SK-N-SH (cell line): ENCODE results near the gene KPTN. TPM values are rescaled to one million over a fixed set of nuclear protein-coding genes. Genes with fewer than 3 reads are reported as not detected.
A peak's percentile ranks its signal among the peaks of the same experiment; 100 is the strongest.

Source experiments
- CTCF ChIA-PET: fragments of 300-600, 350-600 bp; formaldehyde crosslinking; extraction: SDS; loops from one replicate; lab custom pipeline; 2021; lab: Yijun Ruan, JAX
- POLR2A ChIA-PET: fragments of 350-600 bp; sonication (Branson Sonifier 250); formaldehyde crosslinking; extraction: SDS; loops from one replicate; lab custom pipeline; 2020; ENCODE audit warnings: antibody characterized with exemption, inconsistent platforms; lab: Yijun Ruan, JAX
- DNase-seq: peaks from one replicate; pipeline ENCODE4 v3.0.0; 2012
- H2AFZ ChIP-seq: fragments of 200-600 bp; sonication (generic); 2 replicates; pipeline ENCODE4 v1.8.1; 2016; ENCODE audit warnings: antibody characterized with exemption, mild to moderate bottlenecking, low read depth
- H3F3A ChIP-seq: fragments of 200-600 bp; sonication (generic); replicated peaks from 2 replicates; pipeline ENCODE3; 2016; ENCODE audit warnings: antibody characterized with exemption, mild to moderate bottlenecking; ENCODE audit not compliant: insufficient read depth
- H3K27ac ChIP-seq, 2 experiments: fragments of 200-500 bp in 1 of 2; fragments of 200-600 bp in 1 of 2; sonication (Bioruptor generic) in 1 of 2; sonication (generic), shearing (Covaris generic) in 1 of 2; 2 replicates each; pipeline versions ENCODE4 v1.5.1 to v1.6.1; 2014 to 2016; ENCODE audit warnings: low read depth in 2 of 2, inconsistent platforms in 1 of 2, low read length in 1 of 2, mild to moderate bottlenecking in 1 of 2, mixed read lengths in 1 of 2
- H3K27me3 ChIP-seq: fragments of 200-600 bp; sonication (generic), shearing (Covaris generic); 2 replicates; pipeline ENCODE4 v1.6.1; 2016; ENCODE audit warnings: mixed run types; ENCODE audit not compliant: insufficient read depth
- H3K36me3 ChIP-seq, 2 experiments: fragments of 200-500 bp in 1 of 2; fragments of 200-600 bp in 1 of 2; sonication (Bioruptor generic) in 1 of 2; sonication (generic) in 1 of 2; replicated peaks in 1 of 2; 2 replicates each; pipeline versions ENCODE3 to v1.5.1; 2014 to 2016; ENCODE audit warnings: low read length in 1 of 2, mild to moderate bottlenecking in 1 of 2; ENCODE audit not compliant: insufficient read depth in 2 of 2, control insufficient read depth in 1 of 2
- H3K4me1 ChIP-seq, 2 experiments: fragments of 200-500 bp in 1 of 2; fragments of 200-600 bp in 1 of 2; sonication (Bioruptor generic) in 1 of 2; sonication (generic), shearing (Covaris generic) in 1 of 2; 2 replicates each; pipeline versions ENCODE4 v1.5.1 to v1.6.1; 2014 to 2016; ENCODE audit warnings: low read depth in 1 of 2, low read length in 1 of 2, mixed run types in 1 of 2; ENCODE audit not compliant: insufficient read depth in 2 of 2, control insufficient read depth in 1 of 2
- H3K4me2 ChIP-seq: fragments of 200-600 bp; sonication (generic), shearing (Covaris generic); 2 replicates; pipeline ENCODE4 v1.6.1; 2017; ENCODE audit warnings: mixed run types
- H3K4me3 ChIP-seq, 2 experiments: fragments of 200-500 bp in 1 of 2; fragments of 200-600 bp in 1 of 2; sonication (Bioruptor generic) in 1 of 2; sonication (generic), shearing (Covaris generic) in 1 of 2; 2 replicates each; pipeline versions ENCODE4 v1.5.1 to v1.8.1; 2014 to 2016; ENCODE audit warnings: low read depth in 2 of 2, inconsistent platforms in 1 of 2, low read length in 1 of 2, mild to moderate bottlenecking in 1 of 2, mixed read lengths in 1 of 2, moderate library complexity in 1 of 2
- H3K79me2 ChIP-seq: fragments of 200-600 bp; sonication (generic); 2 replicates; pipeline ENCODE4 v1.8.1; 2017; ENCODE audit warnings: mild to moderate bottlenecking; ENCODE audit not compliant: insufficient read depth
- H3K9ac ChIP-seq: fragments of 200-600 bp; sonication (generic); 2 replicates; pipeline ENCODE4 v1.6.1; 2017; ENCODE audit warnings: mixed run types
- H3K9me2 ChIP-seq: fragments of 200-600 bp; sonication (generic); 2 replicates; pipeline ENCODE4 v1.6.1; 2017; ENCODE audit warnings: mixed run types
- H3K9me3 ChIP-seq: fragments of 200-600 bp; sonication (generic); 2 replicates; pipeline ENCODE4 v1.6.1; 2017; ENCODE audit warnings: mixed run types, mild to moderate bottlenecking, moderate library complexity
- H4K20me1 ChIP-seq: fragments of 200-600 bp; sonication (generic); 2 replicates; pipeline ENCODE4 v1.6.1; 2017; ENCODE audit warnings: mild to moderate bottlenecking, mixed run types; ENCODE audit not compliant: insufficient read depth
- CHD2 ChIP-seq: fragments of 150-350 bp; IDR thresholded peaks from 2 replicates; pipeline ENCODE4 v1.6.1; 2018; ENCODE audit warnings: low read length; ENCODE audit not compliant: partially characterized antibody
- CTCF ChIP-seq: fragments of 200-600 bp; sonication (generic); IDR thresholded peaks from 2 replicates; pipeline ENCODE4 v1.6.1; 2017; ENCODE audit warnings: antibody characterized with exemption, mild to moderate bottlenecking, moderate library complexity
- FOSL2 ChIP-seq: IDR thresholded peaks from 2 replicates; pipeline ENCODE4 v1.4.0; 2012; ENCODE audit warnings: low read depth, mild to moderate bottlenecking, moderate library complexity, borderline replicate concordance
- GATA2 ChIP-seq: sonication (generic); formaldehyde crosslinking; IDR thresholded peaks from 2 replicates; pipeline ENCODE4 v1.5.0; 2020; ENCODE audit warnings: mild to moderate bottlenecking, missing genetic modification reagents
- JUND ChIP-seq: IDR thresholded peaks from 2 replicates; pipeline ENCODE4 v1.4.0; 2012
- MEF2A ChIP-seq: IDR thresholded peaks from 2 replicates; pipeline ENCODE4 v1.4.0; 2012; ENCODE audit warnings: low read depth, borderline replicate concordance
- MXI1 ChIP-seq: IDR thresholded peaks from 2 replicates; pipeline ENCODE4 v1.6.1; 2012; ENCODE audit warnings: mild to moderate bottlenecking, low read depth, low read length, improper control_type of control experiment
- NFIC ChIP-seq: IDR thresholded peaks from 2 replicates; pipeline ENCODE4 v1.4.0; 2012; ENCODE audit warnings: borderline replicate concordance
- NRF1 ChIP-seq: IDR thresholded peaks from 2 replicates; pipeline ENCODE4 v1.6.1; 2012; ENCODE audit warnings: low read depth, mild to moderate bottlenecking, low read length
- REST ChIP-seq: IDR thresholded peaks from 2 replicates; pipeline ENCODE4 v1.6.1; 2012; ENCODE audit warnings: mild to moderate bottlenecking, low read depth, low read length, moderate library complexity
- RXRA ChIP-seq: IDR thresholded peaks from 2 replicates; pipeline ENCODE4 v1.4.0; 2012; ENCODE audit warnings: low read depth, mild to moderate bottlenecking, borderline replicate concordance
- SMC3 ChIP-seq: IDR thresholded peaks from 2 replicates; pipeline ENCODE4 v1.6.1; 2012; ENCODE audit warnings: low read depth, low read length, improper control_type of control experiment
- TAF1 ChIP-seq: IDR thresholded peaks from 2 replicates; pipeline ENCODE4 v1.6.1; 2012; ENCODE audit warnings: low read depth, mild to moderate bottlenecking, low read length, moderate library complexity, borderline replicate concordance
- TCF12 ChIP-seq: IDR thresholded peaks from 2 replicates; pipeline ENCODE4 v1.4.0; 2012
- WGBS: methylation state at CpG from one replicate; pipeline ENCODE4 v1.1.6; 2017; ENCODE audit warnings: low lambda C conversion rate; 5-methylcytosine and 5-hydroxymethylcytosine counted together
- polyA plus RNA-seq, 3 experiments: library from polyadenylated mRNA; depleted of rRNA; stranded (reverse); fragments of >200 nt; gene quantifications; 2 replicates each; pipeline ENCODE4 v1.2.3, GENCODE V29; 2012

Gene KPTN
- polyA plus RNA-seq, 1 of the 3 experiments (the other 2 are of a cell fraction): 15.8 TPM

DNA sequence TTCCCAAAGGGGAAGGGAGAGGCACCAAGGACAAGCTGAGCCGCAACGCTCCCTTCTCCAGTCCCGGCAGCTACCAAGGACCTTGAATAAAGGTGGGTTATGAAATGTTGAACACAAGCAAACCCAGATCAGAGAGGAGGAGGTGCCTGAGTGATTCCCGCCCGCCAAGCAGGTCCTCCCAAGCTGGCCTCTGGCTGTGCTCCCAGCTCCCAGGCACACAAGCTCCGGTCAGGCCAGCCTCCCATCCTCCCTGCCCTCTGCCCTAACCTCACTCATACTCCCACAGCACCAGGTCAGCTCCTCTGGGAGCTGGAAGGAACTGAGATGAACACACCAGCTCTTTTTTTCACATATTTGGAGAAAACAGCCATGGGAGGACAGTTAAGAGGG lies 27.1 kb upstream of the KPTN start:
- Histone ChIP-seq H3K79me2 (peaks cover 80% of the 10 kb centered on the region), H3K27ac (no peak overlapping the region), H3K4me3 (no peak overlapping the region), H4K20me1 (peaks cover 38% of the 10 kb centered on the region), H3F3A (no peaks in the 10 kb centered on the region)
- no peak for DNase-seq
- CTCF ChIA-PET: interaction anchor here (1.6 to 7.9 kb wide), 3 partner anchors 27 to 187 kb away, joined by 6 to 168 read pairs (median 6); partner anchors contain the start of gene KPTN
- no peak for TF ChIP-seq GATA2 (CRISPR knock-in tag)
- no peak for TF ChIP-seq RXRA
- TF ChIP-seq TAF1: no peak
- TF ChIP-seq CHD2: no peak
- TF ChIP-seq NFIC: no peak
- no peak for TF ChIP-seq CTCF
- TF ChIP-seq, all 33 proteins: peak for 0
- Histone ChIP-seq H3K9me2 (no peaks in the 10 kb centered on the region), H3K9me3 (no peaks in the 10 kb centered on the region), H3K4me2 (peak overlapping the region; percentile 17; the same call in 1 of the 2 replicates), H2AFZ (no peak overlapping the region), H3K36me3 (peaks cover 0 to 7% of the 10 kb centered on the region in 2 experiments), H3K27me3 (no peaks in the 10 kb centered on the region), H3K4me1 (peaks cover 15 to 38% of the 10 kb centered on the region in 2 experiments; a peak in 3 of 4 replicates), H3K9ac (no peak overlapping the region)
- WGBS: 95% methylated on average over 4 of the region's 6 CpGs
- POLR2A ChIA-PET: no interaction called here

- Histone ChIP-seq H3K36me3 (peaks cover 0 to 7% of the 10 kb centered on the region in 2 experiments), H3F3A (no peaks in the 10 kb centered on the region), H3K9ac (no peak overlapping the region), H3K9me3 (no peaks in the 10 kb centered on the region), H3K79me2 (peaks cover 85% of the 10 kb centered on the region), H3K9me2 (no peaks in the 10 kb centered on the region), H2AFZ (no peak overlapping the region), H3K27me3 (no peaks in the 10 kb centered on the region), H3K4me3 (no peak overlapping the region), H4K20me1 (peaks cover 38% of the 10 kb centered on the region), H3K4me2 (peak overlapping the region; percentile 17; the same call in 1 of the 2 replicates), H3K27ac (peak overlapping the region in 1 of 2 experiments; percentile 27; a peak in 2 of 4 replicates), H3K4me1 (peaks cover 15 to 37% of the 10 kb centered on the region in 2 experiments; a peak in 3 of 4 replicates)
- TF ChIP-seq NRF1: no peak
- no peak for TF ChIP-seq MXI1
- no peak for TF ChIP-seq SMC3
- TF ChIP-seq REST: no peak
- TF ChIP-seq JUND: no peak
- no peak for TF ChIP-seq FOSL2
- no peak for TF ChIP-seq MEF2A
- no peak for TF ChIP-seq TCF12
- CTCF ChIA-PET: interaction anchor here (1.6 to 7.9 kb wide), 3 partner anchors 27 to 187 kb away, joined by 6 to 168 read pairs (median 6); partner anchors contain the start of gene KPTN
- POLR2A ChIA-PET: no interaction called here
- DNase-seq: no peak
- WGBS: 86% methylated on average over 10 of the region's 12 CpGs
These were observed 26.6 kb upstream of the KPTN start for GRCh38 chr19:47510516-47511127.
